Inferior parietal cortex (tissue), 1 donor: Measurements from ENCODE around the gene ETV5.

Source experiments
- DNase-seq: peaks from one replicate; pipeline ENCODE4 v3.0.0-alpha.2; 2016; ENCODE audit errors: extremely low spot score

Gene ETV5

GRCh38 chr3:186108941-186109865 is at the start of gene ETV5:
Gene ETV5, minus strand, starts transcription at chr3:186109089. Its CDS starts 3,221 bp downstream, at chr3:186105868.
- peak; percentile 99 for DNase-seq

- no peak for DNase-seq
Measured at GRCh38 chr3:186154641-186155040, 45.8 kb upstream of the ETV5 start.

- no peak for DNase-seq
Measured at GRCh38 chr3:186152889-186153292, 44.0 kb upstream of the ETV5 start.

GRCh38 chr3:186152361-186152798 is 43.5 kb upstream of the ETV5 start:
- no peak for DNase-seq

GRCh38 chr3:186151077-186151971 is 42.4 kb upstream of the ETV5 start:
- no peak for DNase-seq

- no peak for DNase-seq
Measured at GRCh38 chr3:186150041-186150830, 41.3 kb upstream of the ETV5 start.

GRCh38 chr3:186149319-186149960 is 40.6 kb upstream of the ETV5 start:
- DNase-seq: no peak

- DNase-seq: no peak
Measured at GRCh38 chr3:186144257-186144656, 35.4 kb upstream of the ETV5 start.

- peak; percentile 67 for DNase-seq
Measured at GRCh38 chr3:186143250-186143649, 34.4 kb upstream of the ETV5 start.

- DNase-seq: no peak
Measured at GRCh38 chr3:186142393-186142932, 33.6 kb upstream of the ETV5 start.

GRCh38 chr3:186141790-186142189 is 32.9 kb upstream of the ETV5 start:
- DNase-seq: no peak

GRCh38 chr3:186138272-186138981 is 29.5 kb upstream of the ETV5 start:
- DNase-seq: peak; percentile 71

- no peak for DNase-seq
Measured at GRCh38 chr3:186137051-186137685, 28.3 kb upstream of the ETV5 start.

- DNase-seq: no peak
Measured at GRCh38 chr3:186133980-186134379, 25.1 kb upstream of the ETV5 start.

- DNase-seq: no peak
Measured at GRCh38 chr3:186132487-186132886, 23.6 kb upstream of the ETV5 start.

GRCh38 chr3:186129206-186129605 is 20.3 kb upstream of the ETV5 start:
- no peak for DNase-seq

- no peak for DNase-seq
Measured at GRCh38 chr3:186128158-186128557, 19.3 kb upstream of the ETV5 start.

- no peak for DNase-seq
Measured at GRCh38 chr3:186127463-186127862, 18.6 kb upstream of the ETV5 start.

GRCh38 chr3:186125118-186125517 is 16.2 kb upstream of the ETV5 start:
- DNase-seq: no peak

- DNase-seq: no peak
Measured at GRCh38 chr3:186124592-186124991, 15.7 kb upstream of the ETV5 start.
